GM12875 (cell line): ENCODE results near the gene ELL.
A peak's percentile ranks its signal among the peaks of the same experiment; 100 is the strongest.

Source experiments
- H3K4me3 ChIP-seq: one replicate; pipeline ENCODE4 v1.5.1; 2011; ENCODE audit warnings: low read depth, low read length, control low read depth
- CTCF ChIP-seq: IDR thresholded peaks from 2 replicates; pipeline ENCODE4 v1.5.1; 2011; ENCODE audit warnings: low read depth, mild to moderate bottlenecking, control low read depth, inconsistent platforms, low read length, moderate library complexity, borderline replicate concordance; ENCODE audit not compliant: insufficient read depth

The ELL gene

GRCh38 chr19:18557411-18558201 is 35.7 kb upstream of the ELL start, which contains the start of gene KXD1:
KXD1 (plus strand) TSS chr19:18557870; CDS start chr19:18562057, 4,187 bp downstream.
- no peak for TF ChIP-seq CTCF
- H3K4me3 ChIP-seq: peak within 1 kb of the TSS; percentile 94

GRCh38 chr19:18551631-18552030 is 29.8 kb upstream of the ELL start:
- no peak for TF ChIP-seq CTCF
- H3K4me3 ChIP-seq: no peak overlapping the region

- TF ChIP-seq CTCF: peak; percentile 14; the same call in 1 of the 2 replicates
- peak overlapping the region; percentile 66 for H3K4me3 ChIP-seq
Measured at GRCh38 chr19:18543814-18544475, 22.1 kb upstream of the ELL start.

- no peak for TF ChIP-seq CTCF
Measured at GRCh38 chr19:18542941-18543813, 21.3 kb upstream of the ELL start, which contains the start of gene FKBP8. FKBP8 (minus strand) TSS chr19:18543573; CDS start chr19:18541970, 1,603 bp downstream.

GRCh38 chr19:18541992-18542940 is 20.4 kb upstream of the ELL start:
- H3K4me3 ChIP-seq: peak overlapping the region; percentile 83
- TF ChIP-seq CTCF: no peak

More at GRCh38 chr19:18542941-18543813, 21.3 kb upstream of the ELL start, which contains the start of gene FKBP8:
- peak within 1 kb of the TSS; percentile 83 for H3K4me3 ChIP-seq
